K562 (cell line): Measurements from ENCODE around the gene FLT1. TPM values are rescaled to one million over a fixed set of nuclear protein-coding genes. Genes with fewer than 3 reads are reported as not detected.

Source experiments
- ATF7 ChIP-seq: fragments of 450-650 bp; IDR thresholded peaks from 2 replicates; pipeline ENCODE4 v1.7.1; 2014; ENCODE audit warnings: mild to moderate bottlenecking, moderate library complexity
- HDGF ChIP-seq: fragments of 450-650 bp; IDR thresholded peaks from 2 replicates; pipeline ENCODE4 v1.6.1; 2016
- KDM2B ChIP-seq: fragments of 250-450 bp; sonication (Bioruptor Pico); IDR thresholded peaks from 2 replicates; pipeline ENCODE4 v1.8.0; 2021; ENCODE audit warnings: mild to moderate bottlenecking, moderate library complexity
- L3MBTL2 ChIP-seq: fragments of 450-650 bp; IDR thresholded peaks from 2 replicates; pipeline ENCODE4 v1.6.1; 2016; ENCODE audit warnings: mild to moderate bottlenecking, moderate library complexity
- MIER1 ChIP-seq: fragments of 450-650 bp; IDR thresholded peaks from 2 replicates; pipeline ENCODE4 v1.6.1; 2016; ENCODE audit warnings: antibody characterized with exemption, mild to moderate bottlenecking, low read depth
- NBN ChIP-seq: fragments of 450-650 bp; IDR thresholded peaks from 2 replicates; pipeline ENCODE4 v1.6.1; 2016; ENCODE audit warnings: low read depth, mild to moderate bottlenecking
- NCOA2 ChIP-seq, 2 experiments: fragments of 450-650 bp; IDR thresholded peaks; 2 replicates each; pipeline ENCODE4 v1.6.1; 2018; ENCODE audit warnings: mild to moderate bottlenecking in 2 of 2, moderate library complexity in 1 of 2; ENCODE audit not compliant: partially characterized antibody in 2 of 2
- POLR3G ChIP-seq: IDR thresholded peaks from 2 replicates; pipeline ENCODE4 v1.6.1; 2011; ENCODE audit not compliant: insufficient read length, insufficient replicate concordance; ENCODE audit errors: extremely low read depth
- ZKSCAN3 ChIP-seq: fragments of 250-450 bp; sonication (Bioruptor Pico); IDR thresholded peaks from 2 replicates; pipeline ENCODE4 v1.4.0; 2020
- polyA plus RNA-seq, 8 experiments: library from polyadenylated mRNA; depleted of rRNA in 4 of 8; stranded (reverse) in 5 of 8; unstranded in 3 of 8; fragments of >200 nt; fragmentation: Nextera tagmentation in 2 of 8; fragmentation: Illumina TruSeq in 1 of 8; extraction: Ambion mirVana in 2 of 8; extraction: Trizol in 1 of 8; gene quantifications; 2 replicates each; pipeline versions ENCODE4 v1.2.1 to v1.2.3, GENCODE V29; 2011 to 2014; ENCODE audit warnings: inconsistent platforms in 1 of 8, missing spikeins in 1 of 8
- total RNA-seq, 7 experiments: library from RNA; depleted of rRNA in 6 of 7; stranded (reverse); fragments of >200 nt in 6 of 7; fragmentation: Illumina TruSeq in 2 of 7; extraction: Trizol in 2 of 7; gene quantifications; 2 replicates each; pipeline versions ENCODE4 v1.2.1 to v1.2.3, GENCODE V29; 2011 to 2021; ENCODE audit warnings: low replicate concordance in 1 of 7
- TF ChIP-seq, protein P1 (sequence below), 2 experiments: fragments of 450-650 bp in 1 of 2; sonication (generic) in 1 of 2; formaldehyde crosslinking in 1 of 2; IDR thresholded peaks; 2 replicates each; pipeline versions ENCODE4 v1.7.1 to v1.9.0; 2016 to 2022; ENCODE audit warnings: inconsistent platforms in 1 of 2, mild to moderate bottlenecking in 1 of 2, missing genetic modification reagents in 1 of 2
- TF ChIP-seq, protein P2 (sequence below), 2 experiments: fragments of 450-650 bp; conservative IDR thresholded peaks; 2 replicates each; pipeline ENCODE4 v1.6.1; 2017; ENCODE audit warnings: mild to moderate bottlenecking in 2 of 2, moderate library complexity in 2 of 2
- TF ChIP-seq, protein P3 (sequence below): IDR thresholded peaks from 2 replicates; pipeline ENCODE4 v1.6.1; 2012; ENCODE audit warnings: low read depth, low read length, improper control_type of control experiment, borderline replicate concordance
- TF ChIP-seq, protein P4 (sequence below): IDR thresholded peaks from 3 replicates; pipeline ENCODE4 v1.6.1; 2011; ENCODE audit warnings: borderline replicate concordance, mild to moderate bottlenecking; ENCODE audit not compliant: insufficient read length, insufficient read depth
- TF ChIP-seq, protein P5 (sequence below): sonication (generic); formaldehyde crosslinking; IDR thresholded peaks from 2 replicates; pipeline ENCODE4 v1.8.0; 2022; ENCODE audit warnings: missing genetic modification reagents, mild to moderate bottlenecking, borderline replicate concordance

The FLT1 gene
- total and polyA plus RNA-seq, 9 of the 15 experiments (the other 6 are each of a cell fraction or from before 2014, with no cell fraction given), result 0.01 to 2.0 (median 0.22) TPM

DNA sequence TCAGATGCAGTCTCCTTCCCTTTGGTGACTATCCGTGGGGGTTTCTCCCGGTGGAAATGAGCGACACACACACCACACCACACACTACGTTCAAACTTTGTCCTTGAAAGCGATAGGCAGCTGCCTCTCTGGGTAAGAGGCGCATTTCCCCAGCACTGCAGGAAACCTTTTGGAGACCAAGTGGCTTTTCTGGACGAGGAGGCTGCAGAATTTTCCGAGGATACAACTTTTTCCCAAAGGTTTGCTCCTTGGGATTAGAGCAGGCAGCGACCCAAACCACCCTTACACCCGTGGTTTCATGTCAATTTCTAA, 38.2 kb upstream of the FLT1 start (continued):
- TF ChIP-seq, protein P1, sequence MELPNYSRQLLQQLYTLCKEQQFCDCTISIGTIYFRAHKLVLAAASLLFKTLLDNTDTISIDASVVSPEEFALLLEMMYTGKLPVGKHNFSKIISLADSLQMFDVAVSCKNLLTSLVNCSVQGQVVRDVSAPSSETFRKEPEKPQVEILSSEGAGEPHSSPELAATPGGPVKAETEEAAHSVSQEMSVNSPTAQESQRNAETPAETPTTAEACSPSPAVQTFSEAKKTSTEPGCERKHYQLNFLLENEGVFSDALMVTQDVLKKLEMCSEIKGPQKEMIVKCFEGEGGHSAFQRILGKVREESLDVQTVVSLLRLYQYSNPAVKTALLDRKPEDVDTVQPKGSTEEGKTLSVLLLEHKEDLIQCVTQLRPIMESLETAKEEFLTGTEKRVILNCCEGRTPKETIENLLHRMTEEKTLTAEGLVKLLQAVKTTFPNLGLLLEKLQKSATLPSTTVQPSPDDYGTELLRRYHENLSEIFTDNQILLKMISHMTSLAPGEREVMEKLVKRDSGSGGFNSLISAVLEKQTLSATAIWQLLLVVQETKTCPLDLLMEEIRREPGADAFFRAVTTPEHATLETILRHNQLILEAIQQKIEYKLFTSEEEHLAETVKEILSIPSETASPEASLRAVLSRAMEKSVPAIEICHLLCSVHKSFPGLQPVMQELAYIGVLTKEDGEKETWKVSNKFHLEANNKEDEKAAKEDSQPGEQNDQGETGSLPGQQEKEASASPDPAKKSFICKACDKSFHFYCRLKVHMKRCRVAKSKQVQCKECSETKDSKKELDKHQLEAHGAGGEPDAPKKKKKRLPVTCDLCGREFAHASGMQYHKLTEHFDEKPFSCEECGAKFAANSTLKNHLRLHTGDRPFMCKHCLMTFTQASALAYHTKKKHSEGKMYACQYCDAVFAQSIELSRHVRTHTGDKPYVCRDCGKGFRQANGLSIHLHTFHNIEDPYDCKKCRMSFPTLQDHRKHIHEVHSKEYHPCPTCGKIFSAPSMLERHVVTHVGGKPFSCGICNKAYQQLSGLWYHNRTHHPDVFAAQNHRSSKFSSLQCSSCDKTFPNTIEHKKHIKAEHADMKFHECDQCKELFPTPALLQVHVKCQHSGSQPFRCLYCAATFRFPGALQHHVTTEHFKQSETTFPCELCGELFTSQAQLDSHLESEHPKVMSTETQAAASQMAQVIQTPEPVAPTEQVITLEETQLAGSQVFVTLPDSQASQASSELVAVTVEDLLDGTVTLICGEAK (IDR thresholded peaks at IDR 0.05), result 0 out of 2 replicates have a peak, but pooled peaks have one; percentile 34
- TF ChIP-seq, protein P1 (CRISPR knock-in tag; IDR thresholded peaks at IDR 0.05), result no peak
- TF ChIP-seq ZKSCAN3 (CRISPR knock-in tag) (no peak), NBN (no peak), KDM2B (CRISPR knock-in tag) (no peak), HDGF (no peak), L3MBTL2 (0 out of 2 replicates have a peak, but pooled peaks have one; percentile 5), POLR3G (no peak), MIER1 (0 out of 2 replicates have a peak, but pooled peaks have one; percentile 29), NCOA2 (IDR thresholded peaks at IDR 0.05; ENCODE audit: partially characterized antibody in 2 of 2) (no peak), ATF7 (0 out of 2 replicates have a peak, but pooled peaks have one; percentile 6)
- TF ChIP-seq, protein P2, sequence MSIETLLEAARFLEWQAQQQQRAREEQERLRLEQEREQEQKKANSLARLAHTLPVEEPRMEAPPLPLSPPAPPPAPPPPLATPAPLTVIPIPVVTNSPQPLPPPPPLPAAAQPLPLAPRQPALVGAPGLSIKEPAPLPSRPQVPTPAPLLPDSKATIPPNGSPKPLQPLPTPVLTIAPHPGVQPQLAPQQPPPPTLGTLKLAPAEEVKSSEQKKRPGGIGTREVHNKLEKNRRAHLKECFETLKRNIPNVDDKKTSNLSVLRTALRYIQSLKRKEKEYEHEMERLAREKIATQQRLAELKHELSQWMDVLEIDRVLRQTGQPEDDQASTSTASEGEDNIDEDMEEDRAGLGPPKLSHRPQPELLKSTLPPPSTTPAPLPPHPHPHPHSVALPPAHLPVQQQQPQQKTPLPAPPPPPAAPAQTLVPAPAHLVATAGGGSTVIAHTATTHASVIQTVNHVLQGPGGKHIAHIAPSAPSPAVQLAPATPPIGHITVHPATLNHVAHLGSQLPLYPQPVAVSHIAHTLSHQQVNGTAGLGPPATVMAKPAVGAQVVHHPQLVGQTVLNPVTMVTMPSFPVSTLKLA (conservative IDR thresholded peaks at IDR 0.05), result 0 out of 4 replicates have a peak, but pooled peaks of 1 of the 2 experiments have one; percentile 23
- TF ChIP-seq, protein P3, sequence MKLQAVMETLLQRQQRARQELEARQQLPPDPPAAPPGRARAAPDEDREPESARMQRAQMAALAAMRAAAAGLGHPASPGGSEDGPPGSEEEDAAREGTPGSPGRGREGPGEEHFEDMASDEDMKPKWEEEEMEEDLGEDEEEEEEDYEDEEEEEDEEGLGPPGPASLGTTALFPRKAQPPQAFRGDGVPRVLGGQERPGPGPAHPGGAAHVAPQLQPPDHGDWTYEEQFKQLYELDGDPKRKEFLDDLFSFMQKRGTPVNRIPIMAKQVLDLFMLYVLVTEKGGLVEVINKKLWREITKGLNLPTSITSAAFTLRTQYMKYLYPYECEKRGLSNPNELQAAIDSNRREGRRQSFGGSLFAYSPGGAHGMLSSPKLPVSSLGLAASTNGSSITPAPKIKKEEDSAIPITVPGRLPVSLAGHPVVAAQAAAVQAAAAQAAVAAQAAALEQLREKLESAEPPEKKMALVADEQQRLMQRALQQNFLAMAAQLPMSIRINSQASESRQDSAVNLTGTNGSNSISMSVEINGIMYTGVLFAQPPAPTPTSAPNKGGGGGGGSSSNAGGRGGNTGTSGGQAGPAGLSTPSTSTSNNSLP, result no peak
- TF ChIP-seq, protein P4, sequence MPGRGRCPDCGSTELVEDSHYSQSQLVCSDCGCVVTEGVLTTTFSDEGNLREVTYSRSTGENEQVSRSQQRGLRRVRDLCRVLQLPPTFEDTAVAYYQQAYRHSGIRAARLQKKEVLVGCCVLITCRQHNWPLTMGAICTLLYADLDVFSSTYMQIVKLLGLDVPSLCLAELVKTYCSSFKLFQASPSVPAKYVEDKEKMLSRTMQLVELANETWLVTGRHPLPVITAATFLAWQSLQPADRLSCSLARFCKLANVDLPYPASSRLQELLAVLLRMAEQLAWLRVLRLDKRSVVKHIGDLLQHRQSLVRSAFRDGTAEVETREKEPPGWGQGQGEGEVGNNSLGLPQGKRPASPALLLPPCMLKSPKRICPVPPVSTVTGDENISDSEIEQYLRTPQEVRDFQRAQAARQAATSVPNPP, result no peak
- TF ChIP-seq, protein P5, sequence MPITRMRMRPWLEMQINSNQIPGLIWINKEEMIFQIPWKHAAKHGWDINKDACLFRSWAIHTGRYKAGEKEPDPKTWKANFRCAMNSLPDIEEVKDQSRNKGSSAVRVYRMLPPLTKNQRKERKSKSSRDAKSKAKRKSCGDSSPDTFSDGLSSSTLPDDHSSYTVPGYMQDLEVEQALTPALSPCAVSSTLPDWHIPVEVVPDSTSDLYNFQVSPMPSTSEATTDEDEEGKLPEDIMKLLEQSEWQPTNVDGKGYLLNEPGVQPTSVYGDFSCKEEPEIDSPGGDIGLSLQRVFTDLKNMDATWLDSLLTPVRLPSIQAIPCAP (CRISPR knock-in tag), result no peak
